ENCODE data around the gene NPTX2. TPM values are rescaled to one million over a fixed set of nuclear protein-coding genes. Genes with fewer than 3 reads are reported as not detected.
A peak's percentile ranks its signal among the peaks of the same experiment; 100 is the strongest.

Gene NPTX2
- polyA plus RNA-seq (0.98 and 1.4 TPM in 2 replicates), polyA minus RNA-seq (2.4 and 3.0 TPM in 2 replicates)

GRCh38 chr7:98617051-98617959, at the start of gene NPTX2:
TSS of gene NPTX2 (plus strand) at chr7:98617285. CDS start at chr7:98617462, 177 bp downstream.
- TF ChIP-seq CTCF (IDR thresholded peaks at IDR 0.05; ENCODE audit: poor library complexity, severe bottlenecking) (peak; percentile 65), EZH2 (IDR thresholded peaks at IDR 0.05; ENCODE audit: borderline replicate concordance, insufficient read depth, low read length, poor library complexity, severe bottlenecking) (no peak), MXI1 (conservative IDR thresholded peaks at IDR 0.05; ENCODE audit: poor library complexity, severe bottlenecking) (peak; percentile 81), TAF1 (IDR thresholded peaks at IDR 0.05; ENCODE audit: low read depth) (peak; percentile 67), EP300 (conservative IDR thresholded peaks at IDR 0.05; ENCODE audit: poor library complexity, severe bottlenecking) (peak; percentile 29), RAD21 (conservative IDR thresholded peaks at IDR 0.05) (peak; percentile 38), POLR2AphosphoS5 (IDR thresholded peaks at IDR 0.05) (peak; percentile 54), REST (IDR thresholded peaks at IDR 0.05; ENCODE audit: borderline replicate concordance) (peak; percentile 37), SMC3 (conservative IDR thresholded peaks at IDR 0.05; ENCODE audit: poor library complexity) (peak; percentile 38)
- Histone ChIP-seq H3K79me2 (replicated peaks; ENCODE audit: insufficient read depth, low read length) (no peaks in the 10 kb centered on the region), H3F3A (ENCODE audit: insufficient read depth, low read length, poor library complexity, severe bottlenecking) (no peaks in the 10 kb centered on the region), H3K9ac (ENCODE audit: low read length) (peak within 1 kb of the TSS; percentile 45), H3K4me3 (ENCODE audit: low read length) (peak within 1 kb of the TSS; percentile 65), H3K9me3 (ENCODE audit: low read length) (no peaks in the 10 kb centered on the region), H2AFZ (ENCODE audit: low read depth, low read length) (peak within 1 kb of the TSS; percentile 12), H4K20me1 (ENCODE audit: insufficient read depth) (no peaks in the 10 kb centered on the region), H3K27me3 (ENCODE audit: insufficient read depth, low read depth, low read length) (peaks cover 75% of the 10 kb centered on the region), H3K4me2 (ENCODE audit: low read length) (no peak within 1 kb of the TSS), H3K27ac (ENCODE audit: low read length) (no peak within 1 kb of the TSS), H3K9me2 (ENCODE audit: insufficient read depth, low read length) (no peaks in the 10 kb centered on the region), H3K36me3 (ENCODE audit: insufficient read depth, low read length) (no peaks in the 10 kb centered on the region)

GRCh38 chr7:98567991-98568390, 49.1 kb upstream of the NPTX2 start:
- no peaks in the 10 kb centered on the region for H3K36me3 ChIP-seq (ENCODE audit: insufficient read depth, low read length)
- no peak for TF ChIP-seq CTCF (IDR thresholded peaks at IDR 0.05; ENCODE audit: poor library complexity, severe bottlenecking)
- TF ChIP-seq REST (IDR thresholded peaks at IDR 0.05; ENCODE audit: borderline replicate concordance), result no peak
- no peak for TF ChIP-seq EZH2 (IDR thresholded peaks at IDR 0.05; ENCODE audit: borderline replicate concordance, insufficient read depth, low read length, poor library complexity, severe bottlenecking)
- no peak for TF ChIP-seq POLR2AphosphoS5 (IDR thresholded peaks at IDR 0.05)
- TF ChIP-seq SMC3 (conservative IDR thresholded peaks at IDR 0.05; ENCODE audit: poor library complexity), result no peak
- no peak for TF ChIP-seq MXI1 (conservative IDR thresholded peaks at IDR 0.05; ENCODE audit: poor library complexity, severe bottlenecking)
- TF ChIP-seq TAF1 (IDR thresholded peaks at IDR 0.05; ENCODE audit: low read depth), result no peak
- no peak for TF ChIP-seq RAD21 (conservative IDR thresholded peaks at IDR 0.05)
- TF ChIP-seq EP300 (conservative IDR thresholded peaks at IDR 0.05; ENCODE audit: poor library complexity, severe bottlenecking), result no peak

More at GRCh38 chr7:98567991-98568390, 49.1 kb upstream of the NPTX2 start:
- H3K9me2 ChIP-seq (ENCODE audit: insufficient read depth, low read length), result no peaks in the 10 kb centered on the region
- H3K4me2 ChIP-seq (ENCODE audit: low read length), result no peak overlapping the region
- H2AFZ ChIP-seq (ENCODE audit: low read depth, low read length), result no peak overlapping the region
- H3K4me3 ChIP-seq (ENCODE audit: low read length), result no peak overlapping the region
- no peaks in the 10 kb centered on the region for H3K9me3 ChIP-seq (ENCODE audit: low read length)
- no peaks in the 10 kb centered on the region for H3K27me3 ChIP-seq (ENCODE audit: insufficient read depth, low read depth, low read length)
- no peaks in the 10 kb centered on the region for H4K20me1 ChIP-seq (ENCODE audit: insufficient read depth)
- H3F3A ChIP-seq (ENCODE audit: insufficient read depth, low read length, poor library complexity, severe bottlenecking), result no peaks in the 10 kb centered on the region
- no peaks in the 10 kb centered on the region for H3K79me2 ChIP-seq (replicated peaks; ENCODE audit: insufficient read depth, low read length)
- H3K27ac ChIP-seq (ENCODE audit: low read length), result no peak overlapping the region
- no peak overlapping the region for H3K9ac ChIP-seq (ENCODE audit: low read length)
